Stomach (tissue), 9 donors: ENCODE results near the gene ZFPL1. TPM values are rescaled to one million over a fixed set of nuclear protein-coding genes. Genes with fewer than 3 reads are reported as not detected.

Source experiments
- DNase-seq, 2 donors: peaks; one replicate each; pipeline versions ENCODE4 v3.0.0 to v3.0.0-alpha.2; 2013 to 2019
- H3K27ac ChIP-seq, 5 donors: fragments of 200-600 bp in 4 of 5; sonication (generic) in 4 of 5; one replicate each; pipeline ENCODE4 v1.5.1; 2013 to 2019; ENCODE audit warnings: mild to moderate bottlenecking in 1 of 5, moderate library complexity in 1 of 5
- H3K27me3 ChIP-seq, 3 donors: fragments of 200-600 bp; sonication (generic); one replicate each; pipeline ENCODE4 v1.5.1; 2017 to 2019; ENCODE audit warnings: mixed run types in 1 of 3
- H3K36me3 ChIP-seq, 4 donors: fragments of 200-600 bp; sonication (generic); 1 replicate in 3 of 4; 2 replicates in 1 of 4; pipeline ENCODE4 v1.5.1; 2016 to 2019
- H3K4me1 ChIP-seq, 4 donors: fragments of 200-600 bp; sonication (generic); one replicate each; pipeline ENCODE4 v1.5.1; 2016 to 2019
- H3K4me3 ChIP-seq, 4 donors: fragments of 200-600 bp; sonication (generic) in 3 of 4; one replicate each; pipeline ENCODE4 v1.5.1; 2016 to 2019; ENCODE audit warnings: mild to moderate bottlenecking in 1 of 4
- H3K9me3 ChIP-seq, 4 donors: fragments of 200-600 bp; sonication (generic); one replicate each; pipeline ENCODE4 v1.5.1; 2016 to 2019
- CTCF ChIP-seq, 7 experiments: fragments of 450-650 bp in 4 of 7; fragments of 200-600 bp in 3 of 7; sonication (generic) in 3 of 7; IDR thresholded peaks; one replicate each; pipeline ENCODE4 v1.5.1; 2016 to 2019; ENCODE audit warnings: antibody characterized with exemption in 7 of 7, control low read depth in 2 of 7, mild to moderate bottlenecking in 1 of 7
- EP300 ChIP-seq: sonication (generic); formaldehyde crosslinking; IDR thresholded peaks from one replicate; pipeline ENCODE4 v1.6.1; 2017; ENCODE audit warnings: antibody characterized with exemption
- POLR2A ChIP-seq, 4 donors: fragments of 450-650 bp; IDR thresholded peaks; one replicate each; pipeline ENCODE4 v1.6.1; 2016; ENCODE audit warnings: antibody characterized with exemption in 4 of 4, control low read depth in 2 of 4, mild to moderate bottlenecking in 1 of 4, moderate library complexity in 1 of 4
- POLR2AphosphoS5 ChIP-seq, 3 donors: sonication (generic); formaldehyde crosslinking; IDR thresholded peaks; one replicate each; pipeline ENCODE4 v1.6.1; 2016; ENCODE audit warnings: antibody characterized with exemption in 3 of 3
- WGBS, 5 donors: extraction: QIAGEN DNeasy Blood & Tissue Kit in 3 of 5; methylation state at CpG; one replicate each; pipeline versions ENCODE4 v1.1.5 to v1.1.7; 2013 to 2018; 5-methylcytosine and 5-hydroxymethylcytosine counted together
- intact Hi-C: fragments of 100-400 bp; cut with DNase I; formaldehyde crosslinking; loops from one replicate; pipeline ENCODE4 v1.15.1; 2023; ENCODE audit warnings: low total_unique reads
- polyA plus RNA-seq, 3 donors: library from polyadenylated mRNA; stranded (reverse); fragments of 200-250 nt; gene quantifications; one replicate each; pipeline ENCODE4 v1.2.3, GENCODE V29; 2013
- total RNA-seq, 5 donors: library from RNA; depleted of rRNA; stranded (reverse); fragments of >200 nt; gene quantifications; one replicate each; pipeline versions ENCODE4 v1.1.0 to v1.2.3, GENCODE V29; 2014 to 2016
- donor health status: healthy with polysubstance abuse.
- donor health status: Bipolar disorder and iron deficiency.
- donor health status: healthy.

The ZFPL1 gene
- total and polyA plus RNA-seq, 8 donors, result 17.6 to 62.0 (median 37.0) TPM

- Histone ChIP-seq H3K9me3 (no peaks in the 10 kb centered on the region), H3K4me1 (peaks cover 14 to 32% (median 23%) of the 10 kb centered on the region in 4 donors), H3K27ac (no peak overlapping the region), H3K27me3 (no peaks in the 10 kb centered on the region), H3K36me3 (peaks cover 22 to 54% (median 48%) of the 10 kb centered on the region in 4 donors), H3K4me3 (no peak overlapping the region)
- intact Hi-C loops, result no loop called here
- WGBS, 5 donors, result 83 to 92% (median 86%) methylated on average over 11 of the region's 11 CpGs
- no peak for DNase-seq
- TF ChIP-seq POLR2A (IDR thresholded peaks at IDR 0.05) (no peak), POLR2AphosphoS5 (IDR thresholded peaks at IDR 0.05) (no peak), CTCF (IDR thresholded peaks at IDR 0.05) (no peak), EP300 (no peak)
Observed at GRCh38 chr11:65087216-65087615, 3.2 kb downstream of the ZFPL1 start.

- 92 to 99% (median 97%) methylated on average over 8 to 15 of the region's 15 CpGs for WGBS, 5 donors
- H3K4me1 ChIP-seq, result peaks cover 14 to 29% (median 23%) of the 10 kb centered on the region in 4 donors
- TF ChIP-seq EP300 (no peak), CTCF (IDR thresholded peaks at IDR 0.05) (no peak), POLR2AphosphoS5 (IDR thresholded peaks at IDR 0.05) (no peak), POLR2A (IDR thresholded peaks at IDR 0.05) (no peak)
- no peak overlapping the region for H3K27ac ChIP-seq
- DNase-seq, result no peak
- no peaks in the 10 kb centered on the region for H3K9me3 ChIP-seq
- H3K4me3 ChIP-seq, result no peak overlapping the region
- intact Hi-C loops, result no loop called here
- peaks cover 22 to 54% (median 48%) of the 10 kb centered on the region in 4 donors for H3K36me3 ChIP-seq
- no peaks in the 10 kb centered on the region for H3K27me3 ChIP-seq
Observed at GRCh38 chr11:65087827-65088226, 3.8 kb downstream of the ZFPL1 start.

GRCh38 chr11:65089621-65090020, 5.6 kb downstream of the ZFPL1 start:
- TF ChIP-seq POLR2AphosphoS5 (IDR thresholded peaks at IDR 0.05), result no peak
- no peak for TF ChIP-seq CTCF (IDR thresholded peaks at IDR 0.05)
- TF ChIP-seq POLR2A (IDR thresholded peaks at IDR 0.05), result no peak
- no peak for TF ChIP-seq EP300
- intact Hi-C loops, result no loop called here
- WGBS, 5 donors, result 88 to 94% (median 93%) methylated on average over 4 of the region's 4 CpGs

GRCh38 chr11:65090628-65091027, 6.6 kb downstream of the ZFPL1 start:
- Histone ChIP-seq H3K4me3 (no peak overlapping the region), H3K9me3 (no peaks in the 10 kb centered on the region), H3K27me3 (no peaks in the 10 kb centered on the region), H3K4me1 (peaks cover 0 to 10% (median 4%) of the 10 kb centered on the region in 4 donors), H3K27ac (no peak overlapping the region), H3K36me3 (peaks cover 22 to 45% (median 44%) of the 10 kb centered on the region in 4 donors)
- intact Hi-C loops, result no loop called here
- TF ChIP-seq EP300 (no peak), POLR2A (IDR thresholded peaks at IDR 0.05) (no peak), CTCF (IDR thresholded peaks at IDR 0.05) (no peak)
- WGBS, 5 donors, result 92 to 100% (median 96%) methylated on average over 4 of the region's 4 CpGs
- no peak for DNase-seq

More at GRCh38 chr11:65089621-65090020, 5.6 kb downstream of the ZFPL1 start:
- Histone ChIP-seq H3K9me3 (no peaks in the 10 kb centered on the region), H3K27me3 (no peaks in the 10 kb centered on the region), H3K36me3 (peaks cover 22 to 54% (median 48%) of the 10 kb centered on the region in 4 donors), H3K4me1 (peaks cover 7 to 17% (median 12%) of the 10 kb centered on the region in 4 donors), H3K4me3 (no peak overlapping the region), H3K27ac (no peak overlapping the region)
- no peak for DNase-seq
